GM19023 (cell line): ENCODE results near the gene WFDC11.
"Not testable (repeated sequence)": the region's sequence is repeated elsewhere in the genome, so short reads cannot be mapped to it uniquely, and the experiment has no call there.

Experiments used
- ATAC-seq: cut with Tn5 transposase; IDR thresholded peaks from one replicate; pipeline ENCODE4 v1.9.1; 2021; ENCODE audit warnings: mild to moderate bottlenecking, moderate library complexity; ENCODE audit not compliant: unreplicated experiment

The WFDC11 gene

GRCh38 chr20:45670139-45670538 lies at the start of gene WFDC11:
Gene WFDC11, minus strand, starts transcription at chr20:45670239. Its CDS starts 19,639 bp downstream, at chr20:45650600.
- no peak for ATAC-seq

DNA sequence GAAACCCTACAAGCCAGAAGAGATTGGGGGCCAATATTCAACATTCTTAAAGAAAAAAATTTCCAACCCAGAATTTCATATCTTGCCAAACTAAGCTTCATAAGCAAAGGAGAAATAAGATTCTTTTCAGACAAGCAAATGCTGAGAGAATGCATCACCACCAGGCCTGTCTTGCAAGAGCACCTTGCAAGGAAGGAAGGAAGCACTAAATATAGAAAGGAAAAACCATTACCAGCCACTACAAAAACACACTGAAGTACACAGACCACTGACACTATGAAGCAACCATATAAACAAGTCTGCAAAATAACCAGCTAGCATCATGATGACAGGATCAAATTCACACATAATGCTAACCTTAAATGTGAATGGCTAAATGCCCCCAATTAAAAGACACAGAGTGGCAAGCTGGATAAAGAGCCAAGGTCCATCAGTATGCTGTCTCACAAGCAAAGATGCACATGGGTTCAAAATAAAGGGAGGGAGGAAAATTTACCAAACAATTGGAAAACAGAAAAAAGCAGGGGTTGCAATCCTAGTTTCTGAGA lies 46.2 kb upstream of the WFDC11 start:
- ATAC-seq, result not testable (repeated sequence)

- no peak for ATAC-seq
Observed at GRCh38 chr20:45704969-45705637, 35.1 kb upstream of the WFDC11 start, which contains the start of gene WFDC10B. Gene WFDC10B, minus strand, starts transcription at chr20:45705019. Its CDS starts 19,027 bp downstream, at chr20:45685992.

- ATAC-seq, result no peak
Observed at GRCh38 chr20:45701873-45702272, 31.8 kb upstream of the WFDC11 start, which contains the start of gene WFDC13. Gene WFDC13, plus strand, starts transcription at chr20:45702038. Its CDS starts 86 bp downstream, at chr20:45702124.

GRCh38 chr20:45701104-45701503 lies 31.1 kb upstream of the WFDC11 start:
- no peak for ATAC-seq

DNA sequence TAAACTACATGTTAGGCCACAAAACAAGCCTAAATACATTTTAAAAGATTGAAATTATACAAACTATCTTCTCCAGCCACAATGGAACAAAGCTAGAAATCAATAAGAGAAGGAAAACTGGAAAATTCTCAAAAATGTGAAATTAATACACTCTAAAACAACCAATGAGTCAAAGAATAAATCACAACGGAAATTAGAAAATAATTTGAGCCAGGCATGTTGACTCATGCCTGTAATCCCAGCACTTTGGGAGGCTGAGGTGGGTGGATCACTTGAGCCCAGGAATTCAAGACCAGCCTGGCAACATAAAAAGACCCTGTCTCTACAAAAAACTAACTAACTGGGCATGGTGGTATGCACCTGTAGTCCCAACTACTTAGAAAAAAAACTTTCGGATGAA lies 25.5 kb upstream of the WFDC11 start:
- ATAC-seq, result no peak

- ATAC-seq, result not testable (repeated sequence)
Observed at GRCh38 chr20:45693346-45693745, 23.3 kb upstream of the WFDC11 start.

DNA sequence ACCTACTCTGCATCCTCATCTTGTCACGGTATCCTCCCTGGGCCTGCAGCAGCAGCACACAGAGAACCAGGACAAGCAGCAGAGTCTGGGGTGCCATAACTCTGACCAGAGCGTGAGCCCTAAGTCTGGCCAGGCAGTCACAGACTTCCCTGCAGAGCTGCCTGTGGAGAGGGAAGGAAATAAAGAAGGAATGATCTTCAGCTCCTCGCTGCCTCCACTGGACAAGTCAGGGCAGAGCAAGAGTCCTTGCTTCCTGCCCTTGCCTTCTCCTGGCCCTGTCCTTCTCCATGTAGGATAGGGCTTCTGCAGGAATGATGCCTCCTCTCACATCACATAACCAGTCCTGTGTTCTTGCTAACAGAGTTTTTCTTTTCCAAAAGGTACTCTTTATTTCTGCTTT lies 15.9 kb upstream of the WFDC11 start:
- ATAC-seq, result no peak

GRCh38 chr20:45679650-45680049 lies 9.6 kb upstream of the WFDC11 start:
- no peak for ATAC-seq

DNA sequence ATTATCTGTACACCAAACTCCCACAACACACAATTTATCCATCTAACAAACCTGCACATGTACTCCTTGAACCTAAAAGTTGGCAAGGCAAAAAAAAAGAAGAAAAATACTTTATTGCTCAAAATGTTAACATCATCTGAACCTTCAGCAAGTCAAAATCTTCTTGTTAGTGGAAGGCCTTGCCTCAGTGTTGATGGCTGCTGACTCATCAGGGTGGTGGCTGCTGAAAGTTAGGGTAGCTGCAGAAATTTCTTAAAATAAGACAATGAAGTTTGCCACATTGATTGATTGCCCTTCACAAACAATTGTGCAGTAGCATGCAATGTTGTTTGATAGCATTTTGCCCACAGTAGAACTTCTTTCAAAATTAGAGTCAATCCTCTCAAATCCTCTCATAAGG lies 2.7 kb upstream of the WFDC11 start:
- ATAC-seq, result no peak

- ATAC-seq, result not testable (repeated sequence)
Observed at GRCh38 chr20:45657038-45657437, 13.0 kb downstream of the WFDC11 start.

DNA sequence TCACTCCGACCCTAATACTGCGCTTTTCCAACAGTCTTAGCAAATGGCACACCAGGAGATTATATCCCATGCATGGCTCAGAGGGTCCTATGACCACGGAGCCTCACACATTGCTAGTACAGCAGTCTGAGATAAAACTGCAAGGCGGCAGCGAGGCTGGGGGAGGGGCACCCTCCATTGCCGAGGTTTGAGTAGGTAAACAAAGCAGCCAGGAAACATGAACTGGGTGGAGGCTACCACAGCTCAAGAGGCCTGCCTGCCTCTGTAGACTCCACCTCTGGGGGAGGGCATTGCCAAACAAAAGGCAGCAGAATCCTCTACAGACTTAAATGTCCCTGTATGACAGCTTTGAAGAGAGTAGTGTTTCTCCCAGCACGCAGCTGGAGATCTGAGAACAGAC lies 18.3 kb downstream of the WFDC11 start:
- ATAC-seq, result not testable (repeated sequence)

GRCh38 chr20:45649312-45649863 lies 20.7 kb downstream of the WFDC11 start:
- no peak for ATAC-seq

DNA sequence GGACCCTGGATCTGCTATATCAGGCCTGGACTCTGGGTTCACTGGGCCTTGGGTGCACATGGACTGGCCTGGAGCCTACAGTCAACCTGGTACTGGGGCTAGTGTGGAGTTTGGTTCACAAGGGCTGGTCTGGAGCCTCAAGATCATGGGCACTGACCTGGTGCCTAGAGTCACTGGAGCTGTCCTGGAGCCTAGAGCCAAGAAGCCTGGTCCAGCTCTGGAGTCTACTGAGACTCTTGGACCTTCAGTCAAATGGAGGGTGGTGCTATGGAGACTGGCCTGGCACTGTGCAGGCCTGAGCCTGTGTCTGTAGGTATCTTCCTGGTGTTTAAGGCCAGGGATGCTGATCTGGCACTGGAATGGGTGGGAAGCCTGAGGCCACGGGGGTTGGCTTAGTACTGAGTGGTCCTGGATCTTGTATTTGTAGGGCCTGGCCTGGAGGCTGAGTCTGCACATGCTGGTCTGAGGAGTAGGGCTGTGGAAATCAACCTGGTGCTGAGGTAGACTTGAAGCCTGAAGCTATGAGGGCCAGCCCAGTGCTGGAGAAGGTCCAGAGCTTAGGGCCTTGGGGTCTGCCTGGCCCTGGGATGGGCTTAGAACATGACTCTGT lies 22.5 kb downstream of the WFDC11 start:
- no peak for ATAC-seq

GRCh38 chr20:45646875-45647274 lies 23.2 kb downstream of the WFDC11 start:
- ATAC-seq, result no peak

DNA sequence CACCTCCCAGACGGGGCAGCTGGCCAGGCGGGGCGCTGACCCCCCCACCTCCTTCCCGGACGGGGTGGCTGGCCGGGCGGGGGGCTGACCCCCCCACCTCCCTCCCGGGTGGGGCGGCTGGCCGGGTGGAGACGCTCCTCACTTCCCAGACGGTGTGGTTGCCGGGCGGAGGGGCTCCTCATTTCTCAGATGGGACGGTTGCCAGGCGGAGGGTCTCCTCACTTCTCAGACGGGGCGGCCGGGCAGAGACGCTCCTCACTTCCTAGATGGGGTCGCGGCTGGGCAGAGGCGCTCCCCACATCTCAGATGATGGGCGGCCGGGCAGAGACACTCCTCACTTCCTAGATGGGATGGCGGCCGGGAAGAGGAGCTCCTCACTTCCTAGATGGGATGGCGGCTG lies 24.2 kb downstream of the WFDC11 start:
- not testable (repeated sequence) for ATAC-seq

GRCh38 chr20:45641076-45641475 lies 29.0 kb downstream of the WFDC11 start:
- ATAC-seq, result not testable (repeated sequence)

DNA sequence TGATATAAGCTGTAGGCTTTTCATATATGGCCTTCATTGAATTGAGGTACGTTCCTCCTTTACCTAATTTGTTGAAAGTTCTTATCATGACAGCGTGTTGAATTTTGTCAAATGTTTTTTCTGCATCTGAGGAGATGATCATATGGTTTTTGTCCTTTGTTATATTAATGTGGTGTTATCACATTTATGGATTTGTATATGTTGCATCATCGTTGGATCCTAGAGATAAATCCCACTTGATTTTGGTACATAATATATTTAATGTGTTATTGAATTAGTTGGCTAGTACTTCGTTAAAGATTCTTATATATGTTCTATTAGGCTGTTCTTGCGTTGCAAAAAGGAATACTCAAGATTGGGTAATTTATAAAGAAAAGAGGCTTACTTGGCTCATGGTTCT lies 30.4 kb downstream of the WFDC11 start:
- no peak for ATAC-seq

DNA sequence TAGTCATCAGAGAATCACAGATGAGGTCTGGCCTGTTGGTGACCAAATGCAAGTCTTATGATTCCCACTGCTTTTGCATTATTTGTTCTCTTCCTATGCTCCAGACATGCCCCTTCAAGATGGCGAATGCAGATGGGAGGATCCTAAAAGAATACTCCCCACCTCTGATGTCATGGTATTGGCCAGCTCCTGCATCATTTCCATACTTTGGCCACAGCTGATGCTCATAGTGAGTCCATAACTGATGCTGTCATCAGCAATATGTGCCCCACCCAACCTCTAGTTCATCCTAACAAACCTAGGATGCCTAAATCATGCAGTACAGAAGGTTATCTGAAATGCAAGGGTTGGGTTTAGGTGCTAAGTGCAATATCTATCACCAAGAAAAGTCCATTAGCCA lies 33.5 kb downstream of the WFDC11 start:
- no peak for ATAC-seq

GRCh38 chr20:45631184-45631583 lies 38.9 kb downstream of the WFDC11 start, which contains the start of gene WFDC9:
Gene WFDC9, minus strand, starts transcription at chr20:45631284. Its CDS starts 21,103 bp downstream, at chr20:45610181.
- ATAC-seq, result no peak

- no peak for ATAC-seq
Observed at GRCh38 chr20:45630371-45630770, 39.7 kb downstream of the WFDC11 start.
